ENCODE measurements around the gene TGM1.

DNA sequence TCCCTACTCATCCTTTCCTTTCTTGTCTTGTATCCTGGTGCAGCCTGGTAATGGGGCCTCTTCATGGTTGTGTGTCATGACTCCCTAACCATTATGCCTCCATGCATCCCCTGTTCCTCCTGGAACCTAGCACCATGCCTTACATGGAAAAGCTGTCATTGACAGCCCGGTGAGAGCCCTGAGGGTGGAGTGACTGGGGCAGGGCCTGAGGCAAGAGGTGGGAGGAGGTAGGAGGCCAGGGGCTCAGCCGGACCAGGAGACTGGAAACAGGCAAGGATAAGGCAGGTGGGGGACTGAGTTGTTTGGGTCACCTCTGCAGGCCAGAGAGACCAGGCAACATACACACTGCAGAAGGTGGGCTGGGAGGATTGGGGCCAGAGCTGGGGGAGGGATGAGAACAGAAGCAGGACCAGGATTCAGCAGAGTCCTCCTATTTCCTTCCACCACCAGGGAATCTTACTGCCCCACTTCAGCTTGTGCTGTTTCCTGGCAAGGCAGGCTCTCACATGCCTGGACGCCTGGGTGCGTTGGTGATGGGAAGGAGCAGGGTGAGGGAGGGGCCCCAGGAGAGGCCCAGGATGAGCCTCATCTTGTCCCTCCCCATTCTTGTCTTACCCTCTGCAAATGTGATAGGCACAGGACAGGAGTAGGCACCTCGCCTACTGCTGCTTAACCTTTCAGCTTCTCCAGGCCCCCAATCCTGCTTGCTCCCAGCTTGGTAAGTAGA is 46.7 kb upstream of the TGM1 start, which contains the start of gene LTB4R2:
- TF ChIP-seq CTCF (IDR thresholded peaks at IDR 0.05; ENCODE audit: poor library complexity) (no peak), EZH2 (IDR thresholded peaks at IDR 0.05; ENCODE audit: borderline replicate concordance) (no peak)

Measured in hepatocyte (in vitro differentiated cells).